OCI-LY1 (cell line): Measurements from ENCODE around the gene U2SURP.

ENCODE experiments used
- H2AFZ ChIP-seq: fragments of 200-600 bp; sonication (generic), shearing (Covaris generic); 2 replicates; pipeline ENCODE4 v1.6.0; 2014; ENCODE audit warnings: antibody characterized with exemption, mild to moderate bottlenecking, low read length
- H3F3A ChIP-seq: fragments of 200-600 bp; sonication (generic), shearing (Covaris generic); 2 replicates; pipeline ENCODE4 v1.6.0; 2014; ENCODE audit warnings: mild to moderate bottlenecking, antibody characterized with exemption, low read length, moderate library complexity; ENCODE audit not compliant: insufficient read depth
- H3K27ac ChIP-seq: fragments of 200-600 bp; sonication (generic); 2 replicates; pipeline ENCODE4 v1.5.1; 2014; ENCODE audit warnings: low read length, mixed run types, mild to moderate bottlenecking, low read depth; ENCODE audit not compliant: poor library complexity, severe bottlenecking
- H3K27me3 ChIP-seq: fragments of 200-600 bp; sonication (generic); 2 replicates; pipeline ENCODE4 v1.6.0; 2014; ENCODE audit warnings: antibody characterized with exemption, mild to moderate bottlenecking, low read length, moderate library complexity; ENCODE audit not compliant: insufficient read depth
- H3K36me3 ChIP-seq: fragments of 200-600 bp; sonication (generic); 2 replicates; pipeline ENCODE4 v1.6.1; 2014; ENCODE audit warnings: mild to moderate bottlenecking, antibody characterized with exemption, low read length, moderate library complexity, mixed read lengths; ENCODE audit not compliant: insufficient read depth
- H3K4me1 ChIP-seq: fragments of 200-600 bp; sonication (generic); 2 replicates; pipeline ENCODE4 v1.5.1; 2014; ENCODE audit warnings: mild to moderate bottlenecking, low read length, moderate library complexity; ENCODE audit not compliant: insufficient read depth, severe bottlenecking
- H3K4me2 ChIP-seq: fragments of 200-600 bp; sonication (generic), shearing (Covaris generic); 2 replicates; pipeline ENCODE4 v1.6.1; 2014; ENCODE audit warnings: low read length
- H3K4me3 ChIP-seq: fragments of 200-600 bp; sonication (generic); 2 replicates; pipeline ENCODE4 v1.5.1; 2014; ENCODE audit warnings: low read length, low read depth, mild to moderate bottlenecking, mixed read lengths; ENCODE audit not compliant: poor library complexity, severe bottlenecking
- H3K79me2 ChIP-seq: fragments of 200-600 bp; shearing (Covaris generic); 2 replicates; pipeline ENCODE4 v1.6.1; 2016; ENCODE audit warnings: mixed run types, low read length, mixed read lengths; ENCODE audit not compliant: insufficient read depth
- H3K9ac ChIP-seq: fragments of 200-600 bp; sonication (generic), shearing (Covaris generic); 2 replicates; pipeline ENCODE4 v1.6.1; 2014; ENCODE audit warnings: mild to moderate bottlenecking, low read length, mixed read lengths
- H3K9me2 ChIP-seq: fragments of 200-600 bp; sonication (generic), shearing (Covaris generic); 2 replicates; pipeline ENCODE4 v1.6.1; 2014; ENCODE audit warnings: low read depth, mild to moderate bottlenecking, low read length, mixed read lengths
- H3K9me3 ChIP-seq: fragments of 200-600 bp; shearing (Covaris generic); 2 replicates; pipeline ENCODE4 v1.6.1; 2014; ENCODE audit warnings: low read length, mixed read lengths
- H4K20me1 ChIP-seq: fragments of 200-600 bp; sonication (generic), shearing (Covaris generic); 2 replicates; pipeline ENCODE4 v1.6.0; 2016; ENCODE audit warnings: mild to moderate bottlenecking, low read length; ENCODE audit not compliant: insufficient read depth
- CTCF ChIP-seq: fragments of 200-600 bp; sonication (generic), shearing (Covaris generic); IDR thresholded peaks from 2 replicates; pipeline ENCODE4 v1.5.1; 2017; ENCODE audit warnings: mild to moderate bottlenecking, antibody characterized with exemption, low read length, moderate library complexity, mixed read lengths
- EZH2 ChIP-seq: fragments of 200-600 bp; sonication (generic), shearing (Covaris generic); IDR thresholded peaks from 2 replicates; pipeline ENCODE4 v1.8.0; 2017; ENCODE audit warnings: borderline replicate concordance, mixed run types, mild to moderate bottlenecking, antibody characterized with exemption, low read length, moderate library complexity, mixed read lengths

The U2SURP gene

GRCh38 chr3:142953443-142953842, 47.9 kb upstream of the U2SURP start:
- Histone ChIP-seq H3K36me3 (no peaks in the 10 kb centered on the region), H3K9me3 (no peaks in the 10 kb centered on the region), H2AFZ (no peak overlapping the region), H3K27ac (no peak overlapping the region), H3K27me3 (no peaks in the 10 kb centered on the region), H3K4me2 (no peak overlapping the region), H3K4me1 (no peaks in the 10 kb centered on the region), H3K9me2 (no peaks in the 10 kb centered on the region), H4K20me1 (no peaks in the 10 kb centered on the region), H3K9ac (no peak overlapping the region), H3K79me2 (no peaks in the 10 kb centered on the region), H3F3A (no peaks in the 10 kb centered on the region), H3K4me3 (no peak overlapping the region)
- TF ChIP-seq CTCF = no peak
- TF ChIP-seq EZH2 = no peak

GRCh38 chr3:142958707-142959106, 42.7 kb upstream of the U2SURP start:
- Histone ChIP-seq H3K4me3 (no peak overlapping the region), H2AFZ (no peak overlapping the region), H3K36me3 (no peaks in the 10 kb centered on the region), H4K20me1 (no peaks in the 10 kb centered on the region), H3K4me2 (no peak overlapping the region), H3K27ac (no peak overlapping the region), H3K9me2 (no peaks in the 10 kb centered on the region), H3K9me3 (no peaks in the 10 kb centered on the region), H3F3A (no peaks in the 10 kb centered on the region), H3K79me2 (no peaks in the 10 kb centered on the region), H3K9ac (no peak overlapping the region), H3K27me3 (no peaks in the 10 kb centered on the region), H3K4me1 (no peaks in the 10 kb centered on the region)
- TF ChIP-seq EZH2 (no peak), CTCF (no peak)

GRCh38 chr3:142960322-142960850, 41.0 kb upstream of the U2SURP start:
- Histone ChIP-seq H3K79me2 (no peaks in the 10 kb centered on the region), H3K9me2 (no peaks in the 10 kb centered on the region), H3K9ac (no peak overlapping the region), H3K4me1 (no peaks in the 10 kb centered on the region), H3F3A (no peaks in the 10 kb centered on the region), H3K9me3 (no peaks in the 10 kb centered on the region), H3K27me3 (no peaks in the 10 kb centered on the region), H3K27ac (no peak overlapping the region), H3K4me2 (no peak overlapping the region), H3K36me3 (no peaks in the 10 kb centered on the region), H4K20me1 (no peaks in the 10 kb centered on the region), H2AFZ (no peak overlapping the region), H3K4me3 (no peak overlapping the region)
- TF ChIP-seq CTCF = no peak
- TF ChIP-seq EZH2 = no peak
